ENCODE results near the gene JAKMIP2. TPM values are rescaled to one million over a fixed set of nuclear protein-coding genes. Genes with fewer than 3 reads are reported as not detected.
"Not testable (repeated sequence)": the region's sequence is repeated elsewhere in the genome, so short reads cannot be mapped to it uniquely, and the experiment has no call there.

JAKMIP2 gene
- total RNA-seq, 1 donor from 2014 or later, result 6.0 TPM

DNA sequence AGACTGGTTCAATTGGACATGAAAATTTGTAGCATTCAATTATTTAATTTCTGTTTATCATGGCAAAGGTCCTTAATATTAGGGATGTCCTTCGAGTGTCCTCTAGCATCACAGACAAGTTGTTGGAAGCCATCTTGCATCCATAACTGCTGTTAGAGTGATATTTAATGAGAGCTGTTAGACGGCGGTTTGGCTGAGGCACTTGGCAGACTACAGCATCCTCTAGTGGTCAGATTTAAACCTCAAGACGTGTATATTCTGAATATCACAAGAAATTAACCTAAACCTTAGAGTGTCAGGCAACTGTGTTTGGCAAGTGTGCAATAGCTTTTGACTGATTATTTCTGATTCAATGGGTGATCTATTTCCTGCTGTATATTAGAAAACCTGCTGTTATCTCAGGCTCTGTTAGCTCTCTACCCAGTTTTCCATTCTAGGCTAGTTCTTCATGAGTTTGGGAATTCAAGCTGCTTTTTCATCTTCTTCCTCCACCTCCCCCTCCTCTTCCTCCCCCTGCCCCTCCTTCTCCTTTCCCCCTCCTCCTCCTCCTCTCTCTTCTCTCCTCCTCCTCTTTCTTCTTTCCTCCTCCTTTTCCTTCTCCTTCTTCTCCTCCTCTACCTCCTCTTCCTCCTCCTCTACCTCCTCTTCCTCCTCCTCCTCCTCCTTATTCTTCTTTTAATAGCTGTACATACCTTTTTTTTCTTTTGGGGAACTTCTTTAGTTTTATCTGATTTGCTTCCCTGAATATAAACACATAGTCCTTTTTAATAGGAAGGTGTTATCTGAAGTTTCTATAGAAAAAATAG, 40.4 kb upstream of the JAKMIP2 start:
- H3K27me3 Mint-ChIP-seq, result no peaks in the 10 kb centered on the region
- H3K36me3 Mint-ChIP-seq (ENCODE audit: insufficient read depth), result peaks cover 37% of the 10 kb centered on the region
- no peak for DNase-seq (ENCODE audit: low spot score, unreplicated experiment)
- H3K4me1 Mint-ChIP-seq (ENCODE audit: low read depth), result peaks cover 35% of the 10 kb centered on the region
- TF ChIP-seq, protein P1, sequence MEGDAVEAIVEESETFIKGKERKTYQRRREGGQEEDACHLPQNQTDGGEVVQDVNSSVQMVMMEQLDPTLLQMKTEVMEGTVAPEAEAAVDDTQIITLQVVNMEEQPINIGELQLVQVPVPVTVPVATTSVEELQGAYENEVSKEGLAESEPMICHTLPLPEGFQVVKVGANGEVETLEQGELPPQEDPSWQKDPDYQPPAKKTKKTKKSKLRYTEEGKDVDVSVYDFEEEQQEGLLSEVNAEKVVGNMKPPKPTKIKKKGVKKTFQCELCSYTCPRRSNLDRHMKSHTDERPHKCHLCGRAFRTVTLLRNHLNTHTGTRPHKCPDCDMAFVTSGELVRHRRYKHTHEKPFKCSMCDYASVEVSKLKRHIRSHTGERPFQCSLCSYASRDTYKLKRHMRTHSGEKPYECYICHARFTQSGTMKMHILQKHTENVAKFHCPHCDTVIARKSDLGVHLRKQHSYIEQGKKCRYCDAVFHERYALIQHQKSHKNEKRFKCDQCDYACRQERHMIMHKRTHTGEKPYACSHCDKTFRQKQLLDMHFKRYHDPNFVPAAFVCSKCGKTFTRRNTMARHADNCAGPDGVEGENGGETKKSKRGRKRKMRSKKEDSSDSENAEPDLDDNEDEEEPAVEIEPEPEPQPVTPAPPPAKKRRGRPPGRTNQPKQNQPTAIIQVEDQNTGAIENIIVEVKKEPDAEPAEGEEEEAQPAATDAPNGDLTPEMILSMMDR (IDR thresholded peaks at IDR 0.05; ENCODE audit: unreplicated experiment), result peak; percentile 84
- peak overlapping the region; percentile 20 for H3K4me3 Mint-ChIP-seq (ENCODE audit: low read depth)
- no peaks in the 10 kb centered on the region for H3K9me3 Mint-ChIP-seq (ENCODE audit: low read depth)
- H3K27ac Mint-ChIP-seq, result no peak overlapping the region

DNA sequence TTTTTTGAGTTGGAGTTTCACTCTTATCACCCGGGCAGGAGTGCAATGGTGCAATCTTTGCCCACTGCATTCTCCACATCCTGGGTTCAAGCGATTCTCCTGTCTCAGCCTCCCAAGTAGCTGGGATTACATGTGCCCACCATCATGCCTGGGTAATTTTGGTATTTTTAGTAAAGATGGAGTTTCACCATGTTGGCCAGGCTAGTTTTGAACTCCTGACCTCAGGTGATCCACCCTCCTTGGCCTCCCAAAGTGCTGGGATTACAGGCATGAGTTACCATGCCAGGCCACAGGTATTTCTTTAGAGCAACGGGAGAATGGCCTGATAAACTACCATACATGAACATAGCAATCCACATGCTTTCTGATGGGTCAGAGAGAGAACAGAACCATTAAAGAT, 39.7 kb upstream of the JAKMIP2 start:
- DNase-seq (ENCODE audit: low spot score, unreplicated experiment); H3K9me3 Mint-ChIP-seq (ENCODE audit: low read depth); H3K27me3 Mint-ChIP-seq; H3K4me3 Mint-ChIP-seq (ENCODE audit: low read depth): not testable (repeated sequence)
- Mint-ChIP-seq H3K27ac (peak overlapping the region; percentile 38), H3K36me3 (ENCODE audit: insufficient read depth) (peaks cover 39% of the 10 kb centered on the region), H3K4me1 (ENCODE audit: low read depth) (peaks cover 34% of the 10 kb centered on the region)

DNA sequence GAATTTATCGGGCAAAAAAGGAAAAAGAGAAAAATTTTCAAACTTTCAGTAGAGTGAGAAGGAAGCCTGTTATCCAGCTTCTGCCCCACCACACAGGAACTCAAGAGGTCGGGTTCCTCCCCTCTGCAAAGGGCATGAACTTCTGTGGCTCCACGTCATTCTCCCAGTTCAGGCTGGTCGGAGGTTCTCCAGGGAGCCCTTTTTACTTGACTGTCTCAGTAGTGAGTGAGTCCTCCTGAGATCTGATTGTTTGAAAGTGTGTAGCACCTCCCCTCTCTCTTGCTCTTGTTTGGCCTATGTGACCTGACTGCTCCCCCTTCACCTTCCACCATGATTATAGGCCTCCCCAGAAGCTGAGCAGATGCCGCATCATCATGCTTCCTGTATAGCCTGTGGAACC, 39.2 kb upstream of the JAKMIP2 start:
- Mint-ChIP-seq H3K27ac (peak overlapping the region; percentile 38), H3K4me3 (ENCODE audit: low read depth) (no peak overlapping the region)

DNA sequence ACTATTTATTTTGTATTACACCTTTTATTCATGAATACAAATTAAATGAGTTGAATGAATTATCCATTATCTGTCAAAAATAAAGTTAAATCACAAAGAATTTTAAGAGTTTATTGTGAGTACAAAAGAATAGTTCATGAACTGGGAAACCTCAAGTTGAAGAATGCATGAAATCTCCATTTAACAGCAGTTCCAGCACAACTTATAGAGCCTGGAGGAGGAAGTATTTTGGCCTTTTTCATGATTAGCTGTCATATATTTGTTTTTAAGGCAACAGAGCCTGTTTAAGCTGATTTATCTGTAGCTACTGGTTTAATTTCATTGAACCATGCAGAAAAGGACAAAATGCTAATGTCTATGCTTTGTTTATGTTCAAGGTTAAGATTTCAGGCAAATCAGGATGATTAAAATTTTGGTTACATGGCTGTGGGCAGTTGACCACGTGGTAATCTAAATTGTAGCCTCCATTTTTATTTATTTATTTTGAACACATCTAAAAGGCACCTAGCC, 36.8 kb upstream of the JAKMIP2 start:
- peaks cover 33% of the 10 kb centered on the region for H3K36me3 Mint-ChIP-seq (ENCODE audit: insufficient read depth)
- no peak overlapping the region for H3K4me3 Mint-ChIP-seq (ENCODE audit: low read depth)
- peak overlapping the region; percentile 11 for H3K27ac Mint-ChIP-seq
- H3K4me1 Mint-ChIP-seq (ENCODE audit: low read depth), result peaks cover 13% of the 10 kb centered on the region
- H3K9me3 Mint-ChIP-seq (ENCODE audit: low read depth), result peaks cover 13% of the 10 kb centered on the region
- DNase-seq (ENCODE audit: low spot score, unreplicated experiment), result no peak
- H3K27me3 Mint-ChIP-seq, result no peaks in the 10 kb centered on the region
- TF ChIP-seq, protein P1 (IDR thresholded peaks at IDR 0.05; ENCODE audit: unreplicated experiment), result no peak

More for the DNA sequence above, 39.2 kb upstream of the JAKMIP2 start:
- H3K9me3 Mint-ChIP-seq (ENCODE audit: low read depth), result peaks cover 4% of the 10 kb centered on the region
- H3K36me3 Mint-ChIP-seq (ENCODE audit: insufficient read depth), result peaks cover 37% of the 10 kb centered on the region
- H3K4me1 Mint-ChIP-seq (ENCODE audit: low read depth), result peaks cover 29% of the 10 kb centered on the region
- DNase-seq (ENCODE audit: low spot score, unreplicated experiment), result no peak
- TF ChIP-seq, protein P1 (IDR thresholded peaks at IDR 0.05; ENCODE audit: unreplicated experiment), result no peak
- H3K27me3 Mint-ChIP-seq, result no peaks in the 10 kb centered on the region

DNA sequence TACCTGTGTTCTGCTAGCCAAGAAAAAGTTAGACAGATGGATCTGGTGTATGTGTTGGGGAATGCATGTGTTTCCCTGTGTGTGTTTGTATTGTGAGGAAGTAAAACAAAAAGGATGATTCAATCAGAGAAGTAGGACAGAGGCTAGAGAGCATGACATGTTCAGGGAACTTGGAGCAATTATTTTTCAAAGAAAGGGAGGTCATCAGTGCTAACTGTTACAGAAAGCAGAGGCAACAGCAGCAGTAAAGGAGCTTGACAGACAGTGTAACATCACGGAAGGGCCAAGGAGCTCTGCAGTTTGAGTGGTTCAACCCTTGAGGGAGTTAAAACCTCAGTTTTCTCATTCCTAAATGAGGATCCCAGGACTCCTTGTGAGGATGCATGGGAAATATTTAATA, 35.8 kb upstream of the JAKMIP2 start:
- Mint-ChIP-seq H3K4me3 (ENCODE audit: low read depth) (no peak overlapping the region), H3K27ac (no peak overlapping the region), H3K4me1 (ENCODE audit: low read depth) (peaks cover 4% of the 10 kb centered on the region), H3K27me3 (no peaks in the 10 kb centered on the region), H3K9me3 (ENCODE audit: low read depth) (peaks cover 13% of the 10 kb centered on the region), H3K36me3 (ENCODE audit: insufficient read depth) (peaks cover 26% of the 10 kb centered on the region)
- TF ChIP-seq, protein P1 (IDR thresholded peaks at IDR 0.05; ENCODE audit: unreplicated experiment), result no peak
- no peak for DNase-seq (ENCODE audit: low spot score, unreplicated experiment)

DNA sequence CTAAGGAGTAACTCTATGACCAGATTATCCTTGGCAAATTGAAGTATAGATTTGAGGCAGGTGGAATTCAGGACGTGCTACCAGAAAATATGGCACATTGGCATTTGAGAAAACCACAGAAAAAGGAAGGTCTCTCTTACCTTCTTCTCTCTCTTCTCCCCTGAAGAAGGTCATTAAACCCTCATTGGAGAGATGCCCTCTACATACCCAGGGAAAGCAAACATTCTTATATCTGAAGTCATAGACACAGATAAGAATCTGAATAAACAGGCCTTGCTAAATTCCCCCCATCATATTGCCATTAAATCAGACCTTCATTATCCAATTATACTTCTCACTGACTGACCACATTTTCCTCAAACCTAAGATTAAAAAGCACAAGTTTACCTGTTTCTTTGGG, 31.2 kb upstream of the JAKMIP2 start:
- DNase-seq (ENCODE audit: low spot score, unreplicated experiment), result no peak
- TF ChIP-seq, protein P1 (IDR thresholded peaks at IDR 0.05; ENCODE audit: unreplicated experiment), result no peak
- H3K4me1 Mint-ChIP-seq (ENCODE audit: low read depth), result no peaks in the 10 kb centered on the region
- no peak overlapping the region for H3K4me3 Mint-ChIP-seq (ENCODE audit: low read depth)
- no peak overlapping the region for H3K27ac Mint-ChIP-seq
- H3K27me3 Mint-ChIP-seq, result no peaks in the 10 kb centered on the region
- H3K36me3 Mint-ChIP-seq (ENCODE audit: insufficient read depth), result peaks cover 21% of the 10 kb centered on the region
- H3K9me3 Mint-ChIP-seq (ENCODE audit: low read depth), result peaks cover 13% of the 10 kb centered on the region

Data from progenitor cell of endocrine pancreas (in vitro differentiated cells).